Duodenal mucosa (tissue), 2 donors: ENCODE measurements around the gene MTCH1.
A peak's percentile ranks its signal among the peaks of the same experiment; 100 is the strongest.

Experiments used
- H3K27ac ChIP-seq: one replicate; pipeline ENCODE4 v1.7.0; 2013; ENCODE audit warnings: low read depth, low read length
- H3K27me3 ChIP-seq, 2 donors: one replicate each; pipeline ENCODE4 v1.7.0; 2013; ENCODE audit warnings: low read length in 2 of 2, control low read depth in 1 of 2; ENCODE audit not compliant: insufficient read depth in 2 of 2, control insufficient read depth in 1 of 2
- H3K36me3 ChIP-seq, 2 donors: one replicate each; pipeline ENCODE4 v1.7.0; 2013; ENCODE audit warnings: low read length in 2 of 2, control low read depth in 1 of 2; ENCODE audit not compliant: insufficient read depth in 2 of 2, control insufficient read depth in 1 of 2
- H3K4me1 ChIP-seq, 2 donors: one replicate each; pipeline ENCODE4 v1.7.0; 2013; ENCODE audit warnings: low read length in 2 of 2, control low read depth in 1 of 2; ENCODE audit not compliant: insufficient read depth in 2 of 2, control insufficient read depth in 1 of 2
- H3K4me3 ChIP-seq, 2 donors: one replicate each; pipeline ENCODE4 v1.7.0; 2013; ENCODE audit warnings: low read length in 2 of 2, low read depth in 1 of 2
- H3K9ac ChIP-seq, 2 donors: one replicate each; pipeline ENCODE4 v1.7.0; 2013; ENCODE audit warnings: low read length in 2 of 2, low read depth in 1 of 2
- H3K9me3 ChIP-seq, 2 donors: one replicate each; pipeline ENCODE4 v1.7.0; 2013; ENCODE audit warnings: low read length in 2 of 2, control low read depth in 1 of 2; ENCODE audit not compliant: control insufficient read depth in 1 of 2

Gene MTCH1

DNA sequence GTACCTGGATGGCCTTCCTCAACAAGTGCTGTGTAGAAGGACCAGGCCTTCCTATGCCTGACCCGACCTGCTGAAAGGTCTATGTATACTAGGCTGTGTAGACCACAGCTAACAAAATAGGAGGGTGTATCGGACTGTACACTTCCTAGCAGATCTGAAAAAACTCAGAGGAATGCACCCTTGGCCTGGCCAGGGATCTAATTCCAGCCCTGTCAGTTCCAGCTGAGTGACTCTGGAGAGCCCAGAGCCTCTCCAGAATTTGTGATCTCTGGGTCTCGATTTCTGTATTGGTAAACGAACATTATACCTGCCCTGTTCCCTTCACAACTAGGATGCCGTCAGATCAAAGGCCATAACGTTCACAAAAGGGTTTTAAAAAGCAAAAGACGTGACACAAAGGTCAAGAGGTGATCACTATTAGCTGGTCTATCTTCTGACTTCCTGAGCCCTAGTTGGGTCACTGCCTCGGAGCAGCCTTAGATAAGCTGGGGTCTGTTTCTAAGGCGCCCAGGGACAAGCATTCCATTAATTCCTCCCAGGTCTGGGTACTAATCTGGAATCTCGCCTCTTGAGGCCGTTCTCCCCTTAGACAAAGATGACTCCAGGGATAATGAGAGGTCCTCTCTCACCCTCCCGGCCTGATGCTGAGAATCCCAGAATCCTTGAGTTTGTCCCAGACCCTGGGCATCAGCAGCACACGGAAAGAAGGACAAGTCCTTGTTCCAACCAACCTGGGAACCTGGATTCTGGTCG, 13.9 kb downstream of the MTCH1 start:
- no peaks in the 10 kb centered on the region for H3K9me3 ChIP-seq
- no peaks in the 10 kb centered on the region for H3K27me3 ChIP-seq
- H3K4me1 ChIP-seq: peaks cover 2 to 8% of the 10 kb centered on the region in 2 donors
- H3K9ac ChIP-seq: no peak overlapping the region
- H3K36me3 ChIP-seq: peaks cover 84 to 99% of the 10 kb centered on the region in 2 donors
- H3K4me3 ChIP-seq: no peak overlapping the region
- H3K27ac ChIP-seq: no peak overlapping the region

- peaks cover 10 to 16% of the 10 kb centered on the region in 2 donors for H3K4me1 ChIP-seq
- no peak overlapping the region for H3K4me3 ChIP-seq
- H3K27me3 ChIP-seq: no peaks in the 10 kb centered on the region
- peaks cover 75 to 91% of the 10 kb centered on the region in 2 donors for H3K36me3 ChIP-seq
- no peak overlapping the region for H3K9ac ChIP-seq
- no peaks in the 10 kb centered on the region for H3K9me3 ChIP-seq
- H3K27ac ChIP-seq: no peak overlapping the region
These were observed 14.8 kb downstream of the MTCH1 start for GRCh38 chr6:36970892-36971842.

- Histone ChIP-seq H3K9ac (no peak overlapping the region), H3K36me3 (peaks cover 66 to 82% of the 10 kb centered on the region in 2 donors), H3K27ac (no peak overlapping the region), H3K4me3 (no peak overlapping the region), H3K9me3 (no peaks in the 10 kb centered on the region), H3K4me1 (peaks cover 10 to 16% of the 10 kb centered on the region in 2 donors), H3K27me3 (no peaks in the 10 kb centered on the region)
These were observed 15.8 kb downstream of the MTCH1 start for GRCh38 chr6:36969988-36970891.

DNA sequence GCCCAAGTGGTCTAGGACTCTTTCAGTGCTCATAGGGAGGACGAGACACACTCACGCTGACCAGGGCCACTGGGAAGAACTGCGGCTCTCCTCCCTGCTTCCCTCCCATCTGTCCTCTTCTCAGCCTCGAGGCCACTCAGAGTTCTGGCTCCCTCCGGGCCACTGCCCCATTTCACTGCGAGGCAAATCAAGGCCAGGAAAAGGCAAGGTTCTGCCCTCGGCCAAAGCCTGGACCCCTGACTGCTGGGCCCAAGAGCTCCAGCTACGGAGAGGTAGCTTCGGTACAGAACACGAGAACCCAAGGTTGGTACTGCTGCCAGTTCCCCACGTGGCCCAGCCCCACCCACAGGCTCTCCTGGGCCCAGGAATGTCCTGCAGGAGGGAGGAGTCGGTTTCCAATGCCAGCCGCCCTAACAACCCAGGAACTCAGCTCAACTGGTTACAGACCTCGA, 16.7 kb downstream of the MTCH1 start:
- H3K36me3 ChIP-seq: peaks cover 56 to 72% of the 10 kb centered on the region in 2 donors
- H3K4me3 ChIP-seq: no peak overlapping the region
- H3K9ac ChIP-seq: no peak overlapping the region
- H3K27me3 ChIP-seq: no peaks in the 10 kb centered on the region
- H3K4me1 ChIP-seq: peaks cover 14 to 21% of the 10 kb centered on the region in 2 donors
- no peaks in the 10 kb centered on the region for H3K9me3 ChIP-seq
- no peak overlapping the region for H3K27ac ChIP-seq

DNA sequence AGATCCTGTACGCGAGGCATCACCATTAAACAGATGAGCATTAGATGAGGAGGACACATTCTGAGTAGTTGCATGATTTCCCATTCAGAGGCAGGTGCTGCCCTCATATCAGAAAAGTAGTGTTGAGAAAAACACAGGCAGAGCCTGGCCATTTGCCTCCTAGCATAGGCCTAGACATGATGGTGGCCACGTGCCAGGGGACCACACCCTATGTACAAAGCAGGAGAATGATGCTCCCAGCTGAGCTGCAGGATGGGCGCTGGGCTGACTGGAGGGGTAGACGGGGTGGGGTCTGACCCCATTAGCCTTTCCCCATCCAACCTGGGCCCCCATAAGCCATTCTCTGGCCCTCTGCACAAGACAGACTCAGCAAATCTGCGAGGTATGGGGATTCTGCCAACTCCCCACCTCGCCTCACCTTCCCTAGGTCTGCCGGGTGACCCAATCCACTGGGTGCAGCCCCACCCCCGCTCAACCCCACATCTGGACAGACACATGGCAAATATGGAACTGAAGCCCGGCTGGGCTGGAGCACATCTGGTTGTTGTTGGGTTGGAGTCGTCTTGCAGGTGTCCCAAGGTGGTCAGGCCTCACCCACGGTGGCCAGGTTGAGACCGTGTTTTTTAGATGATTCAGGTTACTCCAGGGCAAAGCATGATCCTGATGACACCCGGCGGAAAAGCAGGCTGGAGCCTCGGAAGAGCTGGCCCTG, 17.6 kb downstream of the MTCH1 start:
- H3K36me3 ChIP-seq: peaks cover 49 to 64% of the 10 kb centered on the region in 2 donors
- no peak overlapping the region for H3K9ac ChIP-seq
- H3K27ac ChIP-seq: no peak overlapping the region
- no peaks in the 10 kb centered on the region for H3K9me3 ChIP-seq
- H3K27me3 ChIP-seq: no peaks in the 10 kb centered on the region
- no peak overlapping the region for H3K4me3 ChIP-seq
- peaks cover 22 to 28% of the 10 kb centered on the region in 2 donors for H3K4me1 ChIP-seq

GRCh38 chr6:36967757-36968156, 18.2 kb downstream of the MTCH1 start:
- Histone ChIP-seq H3K27ac (peak overlapping the region; percentile 26), H3K9me3 (no peaks in the 10 kb centered on the region), H3K9ac (no peak overlapping the region), H3K27me3 (no peaks in the 10 kb centered on the region), H3K36me3 (peaks cover 48 to 58% of the 10 kb centered on the region in 2 donors), H3K4me3 (no peak overlapping the region), H3K4me1 (peaks cover 23 to 32% of the 10 kb centered on the region in 2 donors)

- peaks cover 43 to 53% of the 10 kb centered on the region in 2 donors for H3K36me3 ChIP-seq
- no peak overlapping the region for H3K4me3 ChIP-seq
- H3K27ac ChIP-seq: peak overlapping the region; percentile 26
- no peaks in the 10 kb centered on the region for H3K9me3 ChIP-seq
- H3K27me3 ChIP-seq: no peaks in the 10 kb centered on the region
- peaks cover 23 to 32% of the 10 kb centered on the region in 2 donors for H3K4me1 ChIP-seq
- H3K9ac ChIP-seq: no peak overlapping the region
These were observed 18.7 kb downstream of the MTCH1 start for GRCh38 chr6:36967301-36967700.

DNA sequence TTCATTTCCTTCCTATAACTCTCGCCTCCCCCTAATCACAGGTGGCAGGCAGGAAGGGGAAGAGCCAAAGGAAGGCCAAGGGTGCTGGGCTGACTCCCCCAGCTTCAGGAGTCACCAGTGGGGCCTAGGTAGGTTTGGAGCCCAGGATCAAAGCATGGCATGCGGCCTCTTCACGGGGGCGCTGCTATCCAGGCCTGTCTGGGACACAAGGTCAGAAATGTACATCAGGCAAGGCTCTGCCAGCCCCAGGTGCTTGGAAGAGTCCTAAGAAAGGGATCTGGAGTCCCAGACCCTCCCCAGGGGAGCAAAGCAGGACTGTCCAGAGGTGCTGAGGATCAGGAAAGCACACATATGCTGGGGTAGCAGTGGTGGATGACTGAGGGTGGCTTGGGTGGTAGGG, 21.1 kb downstream of the MTCH1 start:
- Histone ChIP-seq H3K36me3 (peaks cover 27 to 29% of the 10 kb centered on the region in 2 donors), H3K27ac (no peak overlapping the region), H3K4me3 (no peak overlapping the region), H3K9me3 (no peaks in the 10 kb centered on the region), H3K27me3 (no peaks in the 10 kb centered on the region), H3K4me1 (peaks cover 37 to 47% of the 10 kb centered on the region in 2 donors), H3K9ac (no peak overlapping the region)

DNA sequence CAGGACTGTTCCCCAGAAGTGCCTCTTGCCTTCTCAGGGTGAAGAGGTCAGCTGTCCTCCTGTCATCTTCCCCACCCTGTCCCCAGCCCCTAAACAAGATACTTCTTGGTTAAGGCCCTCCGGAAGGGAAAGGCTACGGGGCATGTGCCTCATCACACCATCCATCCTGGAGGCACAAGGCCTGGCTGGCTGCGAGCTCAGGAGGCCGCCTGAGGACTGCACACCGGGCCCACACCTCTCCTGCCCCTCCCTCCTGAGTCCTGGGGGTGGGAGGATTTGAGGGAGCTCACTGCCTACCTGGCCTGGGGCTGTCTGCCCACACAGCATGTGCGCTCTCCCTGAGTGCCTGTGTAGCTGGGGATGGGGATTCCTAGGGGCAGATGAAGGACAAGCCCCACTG, 21.6 kb downstream of the MTCH1 start:
- no peaks in the 10 kb centered on the region for H3K9me3 ChIP-seq
- no peak overlapping the region for H3K27ac ChIP-seq
- peaks cover 38 to 48% of the 10 kb centered on the region in 2 donors for H3K4me1 ChIP-seq
- H3K4me3 ChIP-seq: no peak overlapping the region
- no peak overlapping the region for H3K9ac ChIP-seq
- peaks cover 23 to 24% of the 10 kb centered on the region in 2 donors for H3K36me3 ChIP-seq
- H3K27me3 ChIP-seq: no peaks in the 10 kb centered on the region
